Brain pericyte (primary cell): ENCODE data around the gene TPX2.
A peak's percentile ranks its signal among the peaks of the same experiment; 100 is the strongest.
"Not testable (repeated sequence)": the region's sequence is repeated elsewhere in the genome, so short reads cannot be mapped to it uniquely, and the experiment has no call there.

ENCODE experiments used
- DNase-seq: peaks from one replicate; pipeline ENCODE4 v3.0.0-alpha.2; 2012; ENCODE audit warnings: low read depth, low spot score

TPX2 gene

GRCh38 chr20:31719644-31720485 is 19.2 kb upstream of the TPX2 start:
- DNase-seq, result no peak

- no peak for DNase-seq
Measured at GRCh38 chr20:31720486-31721407, 18.3 kb upstream of the TPX2 start.

- no peak for DNase-seq
Measured at GRCh38 chr20:31721408-31722256, 17.5 kb upstream of the TPX2 start.

- DNase-seq, result no peak
Measured at GRCh38 chr20:31722257-31723068, 16.6 kb upstream of the TPX2 start, which contains the start of gene BCL2L1. Gene BCL2L1 (minus strand): TSS chr20:31722868. CDS start chr20:31722218, 650 bp downstream.

- DNase-seq, result no peak
Measured at GRCh38 chr20:31723069-31723318, 16.1 kb upstream of the TPX2 start.

GRCh38 chr20:31723319-31724078 is 15.6 kb upstream of the TPX2 start:
- peak; percentile 92 for DNase-seq

- no peak for DNase-seq
Measured at GRCh38 chr20:31731321-31731717, 7.8 kb upstream of the TPX2 start.

GRCh38 chr20:31739550-31739977 is 474 bp downstream of the TPX2 start:
- DNase-seq, result no peak

GRCh38 chr20:31740208-31740607 is 1.1 kb downstream of the TPX2 start:
- DNase-seq, result no peak

- DNase-seq, result no peak
Measured at GRCh38 chr20:31740656-31741323, 1.7 kb downstream of the TPX2 start.

- DNase-seq, result no peak
Measured at GRCh38 chr20:31746068-31746878, 7.2 kb downstream of the TPX2 start.

GRCh38 chr20:31747028-31747427 is 7.9 kb downstream of the TPX2 start:
- DNase-seq, result not testable (repeated sequence)

- DNase-seq, result no peak
Measured at GRCh38 chr20:31747640-31748039, 8.6 kb downstream of the TPX2 start.

- DNase-seq, result no peak
Measured at GRCh38 chr20:31749223-31749622, 10.1 kb downstream of the TPX2 start.

- no peak for DNase-seq
Measured at GRCh38 chr20:31751126-31751525, 12.0 kb downstream of the TPX2 start.

- DNase-seq, result no peak
Measured at GRCh38 chr20:31757254-31757653, 18.2 kb downstream of the TPX2 start.

- no peak for DNase-seq
Measured at GRCh38 chr20:31758521-31758920, 19.4 kb downstream of the TPX2 start.

- no peak for DNase-seq
Measured at GRCh38 chr20:31758991-31759390, 19.9 kb downstream of the TPX2 start.
